Activated naive CD4-positive, alpha-beta T cell treated with anti-CD3 and anti-CD28 coated beads for 36 hours (primary cell): ENCODE measurements around the gene RELL1. TPM values are rescaled to one million over a fixed set of nuclear protein-coding genes. Genes with fewer than 3 reads are reported as not detected.
A peak's percentile ranks its signal among the peaks of the same experiment; 100 is the strongest.

Experiments
- CTCF ChIA-PET: fragments of 350-600 bp; sonication (Branson Sonifier 250); formaldehyde crosslinking; loops from one replicate; lab custom pipeline; 2021; ENCODE audit warnings: antibody characterized with exemption; lab: Charles Lee
- DNase-seq: peaks from one replicate; pipeline ENCODE4 v3.0.0-alpha.2; 2020
- H3K27ac Mint-ChIP-seq: one replicate; pipeline ENCODE4 v1.8.0; 2021; ENCODE audit warnings: mild to moderate bottlenecking, mixed read lengths
- H3K27me3 Mint-ChIP-seq: one replicate; pipeline ENCODE4 v1.8.0; 2021; ENCODE audit warnings: low read depth, mixed read lengths
- H3K36me3 Mint-ChIP-seq: one replicate; pipeline ENCODE4 v1.8.0; 2021; ENCODE audit warnings: low read depth, mixed read lengths
- H3K4me1 Mint-ChIP-seq: one replicate; pipeline ENCODE4 v1.8.0; 2021; ENCODE audit warnings: low read depth, mixed read lengths
- H3K4me3 Mint-ChIP-seq: one replicate; pipeline ENCODE4 v1.8.0; 2021; ENCODE audit warnings: mild to moderate bottlenecking, moderate library complexity, mixed read lengths
- H3K9me3 Mint-ChIP-seq: one replicate; pipeline ENCODE4 v1.8.0; 2021; ENCODE audit warnings: mixed read lengths
- intact Hi-C: fragments of 100-400 bp; cut with micrococcal nuclease; formaldehyde crosslinking; loops from one replicate; pipeline ENCODE4 v1.15.1; 2023
- total RNA-seq, 2 experiments: library from RNA; stranded (reverse); gene quantifications; one replicate each; pipeline ENCODE4 v1.2.3, GENCODE V29; 2021

RELL1 gene
- total RNA-seq, 2 experiments from 2014 or later: 8.7 to 10.3 TPM

GRCh38 chr4:37623940-37624339, 62.2 kb downstream of the RELL1 start:
- intact Hi-C loops: no loop called here
- CTCF ChIA-PET: interaction anchor here (1.8 kb wide), 1 partner anchor 21 kb away, joined by 4 read pairs; no protein-coding TSS in a partner anchor
- Mint-ChIP-seq H3K4me3 (no peak overlapping the region), H3K27ac (no peak overlapping the region), H3K9me3 (no peaks in the 10 kb centered on the region), H3K4me1 (no peaks in the 10 kb centered on the region), H3K27me3 (no peaks in the 10 kb centered on the region), H3K36me3 (peaks cover 8% of the 10 kb centered on the region)
- DNase-seq: no peak

- Mint-ChIP-seq H3K9me3 (no peaks in the 10 kb centered on the region), H3K27me3 (no peaks in the 10 kb centered on the region), H3K27ac (no peak overlapping the region), H3K4me3 (no peak overlapping the region), H3K4me1 (no peaks in the 10 kb centered on the region), H3K36me3 (peaks cover 8% of the 10 kb centered on the region)
- intact Hi-C loops: no loop called here
- CTCF ChIA-PET: no interaction called here
- DNase-seq: no peak
Measured at GRCh38 chr4:37623125-37623524, 63.1 kb downstream of the RELL1 start.

- CTCF ChIA-PET: interaction anchor here (1.1 to 1.3 kb wide), 3 partner anchors 16 to 18 kb away, joined by 4 read pairs; no protein-coding TSS in a partner anchor
- Mint-ChIP-seq H3K27me3 (no peaks in the 10 kb centered on the region), H3K27ac (no peak overlapping the region), H3K9me3 (no peaks in the 10 kb centered on the region), H3K4me1 (peaks cover 6% of the 10 kb centered on the region), H3K36me3 (peaks cover 3% of the 10 kb centered on the region), H3K4me3 (no peak overlapping the region)
- intact Hi-C loops: no loop called here
- DNase-seq: no peak
Measured at GRCh38 chr4:37620176-37620575, 66.0 kb downstream of the RELL1 start.

GRCh38 chr4:37615720-37616063, 70.5 kb downstream of the RELL1 start:
- no peak overlapping the region for H3K4me3 Mint-ChIP-seq
- H3K4me1 Mint-ChIP-seq: peaks cover 6% of the 10 kb centered on the region
- no peaks in the 10 kb centered on the region for H3K9me3 Mint-ChIP-seq
- CTCF ChIA-PET: interaction anchor here (2.5 kb wide), 1 partner anchor 12 kb away, joined by 8 read pairs; no protein-coding TSS in a partner anchor
- H3K36me3 Mint-ChIP-seq: peaks cover 6% of the 10 kb centered on the region
- intact Hi-C loops: no loop called here
- no peak overlapping the region for H3K27ac Mint-ChIP-seq
- DNase-seq: no peak
- no peaks in the 10 kb centered on the region for H3K27me3 Mint-ChIP-seq

- peaks cover 6% of the 10 kb centered on the region for H3K4me1 Mint-ChIP-seq
- CTCF ChIA-PET: interaction anchor here (2.5 kb wide), 1 partner anchor 12 kb away, joined by 8 read pairs; no protein-coding TSS in a partner anchor
- intact Hi-C loops: no loop called here
- H3K36me3 Mint-ChIP-seq: peaks cover 11% of the 10 kb centered on the region
- no peak for DNase-seq
- H3K4me3 Mint-ChIP-seq: no peak overlapping the region
- H3K27me3 Mint-ChIP-seq: no peaks in the 10 kb centered on the region
- H3K27ac Mint-ChIP-seq: no peak overlapping the region
- H3K9me3 Mint-ChIP-seq: no peaks in the 10 kb centered on the region
Measured at GRCh38 chr4:37615059-37615719, 71.0 kb downstream of the RELL1 start.

GRCh38 chr4:37612811-37613210, 73.4 kb downstream of the RELL1 start:
- Mint-ChIP-seq H3K9me3 (peaks cover 5% of the 10 kb centered on the region), H3K4me1 (peaks cover 6% of the 10 kb centered on the region), H3K27ac (no peak overlapping the region), H3K36me3 (peaks cover 19% of the 10 kb centered on the region), H3K27me3 (no peaks in the 10 kb centered on the region), H3K4me3 (no peak overlapping the region)
- no peak for DNase-seq
- CTCF ChIA-PET: no interaction called here
- intact Hi-C loops: no loop called here

- CTCF ChIA-PET: no interaction called here
- DNase-seq: no peak
- intact Hi-C loops: no loop called here
- Mint-ChIP-seq H3K9me3 (peaks cover 5% of the 10 kb centered on the region), H3K27me3 (no peaks in the 10 kb centered on the region), H3K36me3 (peaks cover 19% of the 10 kb centered on the region), H3K4me3 (no peak overlapping the region), H3K4me1 (no peaks in the 10 kb centered on the region), H3K27ac (no peak overlapping the region)
Measured at GRCh38 chr4:37609626-37610025, 76.5 kb downstream of the RELL1 start.

- intact Hi-C loops: no loop called here
- Mint-ChIP-seq H3K36me3 (peaks cover 14% of the 10 kb centered on the region), H3K9me3 (peaks cover 5% of the 10 kb centered on the region), H3K4me3 (no peak overlapping the region), H3K27ac (no peak overlapping the region), H3K27me3 (no peaks in the 10 kb centered on the region), H3K4me1 (peaks cover 3% of the 10 kb centered on the region)
- CTCF ChIA-PET: no interaction called here
- no peak for DNase-seq
Measured at GRCh38 chr4:37607018-37607417, 79.2 kb downstream of the RELL1 start.

- no peak overlapping the region for H3K4me3 Mint-ChIP-seq
- H3K36me3 Mint-ChIP-seq: peaks cover 14% of the 10 kb centered on the region
- H3K4me1 Mint-ChIP-seq: peaks cover 3% of the 10 kb centered on the region
- DNase-seq: no peak
- peaks cover 5% of the 10 kb centered on the region for H3K9me3 Mint-ChIP-seq
- intact Hi-C loops: no loop called here
- CTCF ChIA-PET: no interaction called here
- no peaks in the 10 kb centered on the region for H3K27me3 Mint-ChIP-seq
- no peak overlapping the region for H3K27ac Mint-ChIP-seq
Measured at GRCh38 chr4:37605843-37606565, 80.2 kb downstream of the RELL1 start.

- Mint-ChIP-seq H3K4me3 (no peak overlapping the region), H3K27ac (no peak overlapping the region), H3K27me3 (no peaks in the 10 kb centered on the region), H3K36me3 (peaks cover 4% of the 10 kb centered on the region), H3K9me3 (peaks cover 4% of the 10 kb centered on the region), H3K4me1 (peaks cover 3% of the 10 kb centered on the region)
- CTCF ChIA-PET: interaction anchor here (0.9 to 4.4 kb wide), 7 partner anchors 11 to 287 kb away, joined by 3 to 19 read pairs (median 5); a partner anchor contains a TSS
- intact Hi-C loops: no loop called here
- DNase-seq: no peak
Measured at GRCh38 chr4:37604461-37604860, 81.7 kb downstream of the RELL1 start.

GRCh38 chr4:37603711-37604110, 82.5 kb downstream of the RELL1 start:
- Mint-ChIP-seq H3K27me3 (no peaks in the 10 kb centered on the region), H3K27ac (no peak overlapping the region), H3K4me1 (peaks cover 3% of the 10 kb centered on the region), H3K4me3 (no peak overlapping the region), H3K9me3 (no peaks in the 10 kb centered on the region), H3K36me3 (no peaks in the 10 kb centered on the region)
- intact Hi-C loops: loop anchor here (1.0 to 2.0 kb wide), 7 partner anchors 83 to 432 kb away; partner anchors contain the start of genes RELL1 and TBC1D1
- CTCF ChIA-PET: interaction anchor here (0.7 to 4.4 kb wide), 28 partner anchors 9 to 433 kb away, joined by 3 to 19 read pairs (median 4); no protein-coding TSS in a partner anchor
- no peak for DNase-seq

GRCh38 chr4:37603070-37603468, 83.1 kb downstream of the RELL1 start:
- Mint-ChIP-seq H3K4me1 (peaks cover 3% of the 10 kb centered on the region), H3K27ac (no peak overlapping the region), H3K9me3 (no peaks in the 10 kb centered on the region), H3K27me3 (no peaks in the 10 kb centered on the region), H3K36me3 (no peaks in the 10 kb centered on the region), H3K4me3 (no peak overlapping the region)
- CTCF ChIA-PET: interaction anchor here (0.7 to 4.4 kb wide), 36 partner anchors 9 to 434 kb away, joined by 3 to 19 read pairs (median 4); partner anchors contain the start of gene TBC1D1
- DNase-seq: peak; percentile 87
- intact Hi-C loops: loop anchor here (1.0 to 2.0 kb wide), 7 partner anchors 83 to 432 kb away; partner anchors contain the start of genes RELL1 and TBC1D1
